GM18526 (cell line): ENCODE data around the gene YJEFN3.

ENCODE experiments used
- POLR2A ChIP-seq: IDR thresholded peaks from 3 replicates; pipeline ENCODE4 v1.6.1; 2011; ENCODE audit not compliant: insufficient read length; ENCODE audit errors: extremely low read depth

YJEFN3 gene

GRCh38 chr19:19550485-19550929 lies 21.8 kb downstream of the YJEFN3 start:
- no peak for TF ChIP-seq POLR2A

DNA sequence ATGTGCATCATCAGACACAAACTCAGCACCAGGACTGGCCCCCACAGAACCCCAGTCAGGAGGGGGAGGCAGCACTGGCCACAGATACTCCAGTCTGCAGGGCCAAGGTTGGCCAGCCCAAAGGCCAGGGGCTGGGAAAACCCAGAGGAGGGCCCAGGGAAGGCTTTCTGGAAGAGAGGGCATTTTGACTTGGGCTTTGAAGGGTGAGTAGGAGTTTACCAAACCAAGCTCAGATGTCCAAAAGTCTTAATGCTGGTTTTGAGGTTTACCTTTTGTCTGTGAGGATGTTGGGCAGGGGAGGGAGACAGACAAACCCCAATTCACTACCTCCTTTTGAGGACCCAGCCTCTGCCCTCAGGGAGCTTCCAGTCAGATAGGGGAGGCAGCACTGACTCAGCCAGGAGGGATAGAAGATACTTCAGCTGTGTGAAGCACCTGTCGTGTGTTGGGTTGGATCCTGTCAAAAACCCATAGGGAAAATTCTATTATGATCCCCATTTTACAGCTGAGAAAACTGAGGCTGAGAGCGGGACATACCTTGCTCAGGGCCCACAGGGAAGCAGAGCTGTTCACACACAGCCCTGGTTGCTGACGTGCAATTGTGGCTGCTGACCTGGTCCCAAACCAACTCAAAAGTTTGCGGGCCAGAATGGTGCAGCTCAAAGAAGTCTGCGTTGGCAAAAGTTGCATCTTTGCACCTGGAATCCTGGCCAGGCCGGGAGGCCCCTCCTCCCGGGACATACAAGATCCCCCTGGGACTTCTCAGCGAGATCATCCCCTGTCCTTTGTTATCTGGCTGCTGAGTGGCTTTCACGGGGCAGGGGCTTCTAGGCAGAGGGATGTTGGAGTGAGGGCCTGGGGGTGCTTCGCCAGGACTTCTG lies 22.5 kb downstream of the YJEFN3 start:
- TF ChIP-seq POLR2A = no peak

- TF ChIP-seq POLR2A = no peak
Measured at GRCh38 chr19:19551853-19552192, 23.1 kb downstream of the YJEFN3 start.

GRCh38 chr19:19552798-19553197 lies 24.1 kb downstream of the YJEFN3 start:
- TF ChIP-seq POLR2A = no peak

- no peak for TF ChIP-seq POLR2A
Measured at GRCh38 chr19:19553670-19554069, 25.0 kb downstream of the YJEFN3 start.

GRCh38 chr19:19554074-19555023 lies 25.6 kb downstream of the YJEFN3 start:
- TF ChIP-seq POLR2A = no peak

GRCh38 chr19:19558055-19558454 lies 29.3 kb downstream of the YJEFN3 start:
- no peak for TF ChIP-seq POLR2A

GRCh38 chr19:19558636-19559035 lies 29.9 kb downstream of the YJEFN3 start:
- TF ChIP-seq POLR2A = no peak

DNA sequence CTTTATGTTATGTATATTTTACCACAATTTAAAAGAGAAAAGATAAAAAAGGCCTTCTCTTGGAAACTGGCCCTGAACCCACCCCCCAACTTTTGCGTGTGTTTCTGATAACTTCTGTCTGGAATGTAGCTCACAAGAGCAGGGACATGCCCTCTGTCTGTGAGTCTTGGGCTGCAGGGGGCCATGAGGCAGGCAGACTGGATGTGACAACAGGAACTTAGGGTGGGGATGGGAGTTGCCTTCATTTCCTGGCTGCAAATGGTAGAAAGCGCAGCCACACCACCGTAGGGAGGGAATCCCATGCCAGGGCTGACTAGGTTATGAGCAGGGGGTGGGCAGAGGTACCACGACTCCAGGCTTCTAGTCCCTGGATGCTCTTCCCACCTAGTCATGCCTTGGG lies 31.2 kb downstream of the YJEFN3 start:
- no peak for TF ChIP-seq POLR2A

DNA sequence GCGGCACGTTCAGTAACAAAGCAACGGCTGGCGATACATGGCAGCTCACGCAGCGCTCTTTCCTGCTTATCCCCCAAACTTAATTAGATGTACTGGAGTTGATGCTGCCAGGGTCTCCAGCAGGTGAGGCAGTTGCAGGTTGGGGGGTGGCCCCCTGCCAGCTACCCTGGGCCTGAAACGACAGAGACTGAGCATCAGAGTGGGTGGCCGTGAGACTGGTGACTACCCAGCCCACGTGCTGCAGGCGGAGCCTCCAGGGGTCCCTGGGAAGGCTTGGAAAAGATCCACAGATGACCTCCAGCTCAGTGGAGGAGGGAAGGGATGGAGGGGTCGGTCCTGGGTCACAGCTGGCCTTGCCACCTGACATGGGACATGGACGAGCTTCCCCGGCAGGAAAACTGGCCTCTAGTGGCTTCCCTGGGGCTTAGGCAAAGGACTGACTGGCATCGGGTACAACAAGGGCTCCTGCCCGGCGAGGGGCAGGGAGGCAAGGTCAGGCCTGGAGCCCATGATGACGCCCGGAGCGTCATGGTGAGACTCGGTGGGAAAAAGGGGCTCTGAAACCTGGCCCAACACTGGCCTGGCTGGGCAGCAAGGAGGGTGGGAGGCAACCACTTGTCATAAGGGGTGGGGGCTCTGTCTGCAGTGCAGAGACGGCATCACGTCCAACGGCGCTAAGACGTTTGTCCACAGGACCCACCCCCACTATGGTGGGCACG lies 33.4 kb downstream of the YJEFN3 start:
- no peak for TF ChIP-seq POLR2A

- no peak for TF ChIP-seq POLR2A
Measured at GRCh38 chr19:19562665-19563347, 34.1 kb downstream of the YJEFN3 start.

GRCh38 chr19:19563348-19563848 lies 34.7 kb downstream of the YJEFN3 start:
- no peak for TF ChIP-seq POLR2A

DNA sequence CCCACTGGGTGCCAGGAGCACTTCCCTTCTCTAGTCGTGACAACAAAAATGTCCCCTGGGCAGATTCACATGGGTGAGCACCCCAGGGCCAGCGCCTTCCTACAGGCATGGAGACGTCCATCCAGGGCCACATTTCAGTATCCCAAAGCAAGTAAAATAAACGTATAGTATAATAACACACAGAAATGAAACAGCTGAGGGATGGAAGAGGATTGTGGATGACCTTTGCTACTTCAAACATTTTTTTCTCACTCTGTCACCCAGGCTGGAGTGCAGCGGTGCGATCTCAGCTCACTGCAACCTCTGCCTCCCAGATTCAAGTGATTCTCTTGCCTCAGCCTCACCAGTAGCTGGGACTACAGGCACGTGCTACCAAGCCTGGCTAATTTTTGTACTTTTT lies 37.6 kb downstream of the YJEFN3 start:
- no peak for TF ChIP-seq POLR2A

GRCh38 chr19:19567391-19567790 lies 38.7 kb downstream of the YJEFN3 start:
- TF ChIP-seq POLR2A = no peak

DNA sequence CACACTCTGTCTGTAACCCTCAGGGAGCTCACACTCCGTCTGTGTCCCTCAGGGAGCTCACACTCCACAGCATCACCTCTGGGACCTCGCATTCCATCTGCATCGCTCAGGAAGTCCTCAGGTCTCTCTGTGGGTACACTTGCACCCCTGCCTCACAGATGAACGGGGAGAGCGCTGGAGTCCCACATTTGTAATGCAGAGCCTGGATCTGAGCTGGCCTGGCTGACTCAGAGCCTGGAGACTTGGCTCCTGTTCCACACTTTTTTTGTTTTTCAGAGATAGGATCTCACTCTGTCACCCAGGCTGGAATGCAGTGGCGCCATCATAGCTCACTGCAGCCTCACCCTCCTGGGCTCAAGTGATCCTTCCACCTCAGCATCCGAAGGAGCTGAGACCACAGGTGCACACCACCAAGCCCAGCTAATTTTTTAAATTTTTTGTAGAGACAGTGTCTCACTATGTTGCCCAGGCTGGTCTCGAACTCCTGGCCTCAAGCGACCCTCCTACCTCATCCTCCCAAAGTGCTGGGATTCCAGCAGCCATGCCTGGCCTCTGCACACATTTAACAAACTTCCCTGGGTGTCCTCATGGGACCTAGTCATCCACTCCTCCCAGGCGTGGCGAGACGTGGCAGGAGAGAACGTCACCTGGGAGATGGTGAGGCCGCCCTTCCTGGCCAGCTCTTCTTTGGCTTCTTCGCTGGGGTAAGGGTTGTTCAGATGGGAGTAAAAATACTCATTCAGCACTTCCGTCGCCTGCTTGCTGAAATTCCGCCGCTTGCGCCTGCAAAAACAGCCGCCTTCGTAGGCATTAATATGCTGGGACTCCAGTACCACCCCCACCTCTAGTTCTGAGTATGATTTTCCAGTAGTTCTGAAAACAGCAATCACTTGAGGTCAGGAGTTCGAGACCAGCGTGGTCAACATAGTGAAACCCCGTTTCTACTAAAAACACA lies 40.4 kb downstream of the YJEFN3 start:
- TF ChIP-seq POLR2A = no peak
